GM23338 (cell line): Measurements from ENCODE around the gene C22orf39. TPM values are rescaled to one million over a fixed set of nuclear protein-coding genes. Genes with fewer than 3 reads are reported as not detected.

Experiments used
- ATAC-seq: fragments of 200-7000 bp; cut with Tn5 transposase; 3 replicates; pipeline ENCODE4 v1.9.1; 2020
- DNase-seq: peaks from one replicate; pipeline ENCODE4 v3.0.0-alpha.2; 2015; ENCODE audit warnings: low spot score
- H2AFZ ChIP-seq: fragments of 200-600 bp; sonication (generic); 2 replicates; pipeline ENCODE4 v1.8.0; 2016; ENCODE audit warnings: antibody characterized with exemption, mild to moderate bottlenecking, moderate library complexity
- H3F3A ChIP-seq: fragments of 200-600 bp; sonication (generic); replicated peaks from 2 replicates; pipeline ENCODE4 v1.8.0; 2017; ENCODE audit warnings: antibody characterized with exemption, mixed run types, low read depth
- H3K27ac ChIP-seq: fragments of 200-600 bp; sonication (generic); 2 replicates; pipeline ENCODE4 v1.6.1; 2016; ENCODE audit warnings: low read depth
- H3K27me3 ChIP-seq: fragments of 200-600 bp; sonication (generic); 2 replicates; pipeline ENCODE4 v1.8.0; 2016; ENCODE audit warnings: mild to moderate bottlenecking, mixed run types, moderate library complexity; ENCODE audit not compliant: insufficient read depth
- H3K36me3 ChIP-seq: fragments of 200-600 bp; sonication (generic); 2 replicates; pipeline ENCODE4 v1.8.0; 2016; ENCODE audit warnings: mild to moderate bottlenecking; ENCODE audit not compliant: insufficient read depth
- H3K4me1 ChIP-seq: fragments of 200-600 bp; sonication (generic); 2 replicates; pipeline ENCODE4 v1.8.0; 2016; ENCODE audit warnings: mild to moderate bottlenecking, moderate library complexity; ENCODE audit not compliant: insufficient read depth
- H3K4me2 ChIP-seq: fragments of 200-600 bp; sonication (generic); 2 replicates; pipeline ENCODE4 v1.7.1; 2017; ENCODE audit warnings: mixed run types
- H3K4me3 ChIP-seq: fragments of 200-600 bp; sonication (generic); 2 replicates; pipeline ENCODE4 v1.6.1; 2016; ENCODE audit warnings: mixed run types
- H3K79me2 ChIP-seq: fragments of 200-600 bp; sonication (generic); replicated peaks from 2 replicates; pipeline ENCODE4 v1.8.0; 2017; ENCODE audit warnings: mild to moderate bottlenecking; ENCODE audit not compliant: insufficient read depth
- H3K9me2 ChIP-seq: fragments of 200-600 bp; sonication (generic); 2 replicates; pipeline ENCODE4 v1.8.0; 2017; ENCODE audit not compliant: insufficient read depth
- H4K20me1 ChIP-seq: fragments of 200-600 bp; sonication (generic); replicated peaks from 2 replicates; pipeline ENCODE4 v1.8.0; 2017; ENCODE audit warnings: mild to moderate bottlenecking; ENCODE audit not compliant: insufficient read depth
- H3K27ac Mint-ChIP-seq: 2 replicates; pipeline ENCODE4 v1.8.0; 2020; ENCODE audit warnings: inconsistent platforms, mild to moderate bottlenecking, moderate library complexity, mixed read lengths
- H3K27me3 Mint-ChIP-seq: 3 replicates; pipeline ENCODE4 v1.8.0; 2022; ENCODE audit warnings: low read depth, mild to moderate bottlenecking, moderate library complexity, mixed read lengths, inconsistent platforms; ENCODE audit not compliant: insufficient read depth, poor library complexity
- H3K36me3 Mint-ChIP-seq: 3 replicates; pipeline ENCODE4 v1.8.0; 2021; ENCODE audit warnings: low read depth, mild to moderate bottlenecking, inconsistent platforms, moderate library complexity, mixed read lengths
- H3K4me1 Mint-ChIP-seq: 3 replicates; pipeline ENCODE4 v1.8.0; 2020; ENCODE audit warnings: mild to moderate bottlenecking, inconsistent platforms, mixed read lengths
- H3K4me3 Mint-ChIP-seq: 3 replicates; pipeline ENCODE4 v1.8.0; 2021; ENCODE audit warnings: moderate library complexity, mild to moderate bottlenecking, inconsistent platforms, mixed read lengths
- H3K9me3 Mint-ChIP-seq: 3 replicates; pipeline ENCODE4 v1.8.0; 2020; ENCODE audit warnings: moderate library complexity, mild to moderate bottlenecking, inconsistent platforms, mixed read lengths
- EZH2 ChIP-seq: fragments of 200-600 bp; sonication (generic); IDR thresholded peaks from one replicate; pipeline ENCODE4 v1.8.0; 2017; ENCODE audit warnings: antibody characterized with exemption, mild to moderate bottlenecking, low read depth; ENCODE audit not compliant: unreplicated experiment
- EZH2phosphoT487 ChIP-seq: fragments of 200-600 bp; sonication (generic); IDR thresholded peaks from one replicate; pipeline ENCODE4 v1.8.1; 2018; ENCODE audit warnings: antibody characterized with exemption; ENCODE audit not compliant: unreplicated experiment
- JUNB ChIP-seq: IDR thresholded peaks from one replicate; pipeline ENCODE4 v1.6.1; 2016; ENCODE audit warnings: antibody characterized with exemption; ENCODE audit not compliant: unreplicated experiment
- NANOG ChIP-seq: IDR thresholded peaks from 2 replicates; pipeline ENCODE4 v1.6.1; 2016; ENCODE audit warnings: antibody characterized with exemption, borderline replicate concordance
- POLR2AphosphoS5 ChIP-seq: IDR thresholded peaks from 2 replicates; pipeline ENCODE4 v1.6.1; 2016; ENCODE audit warnings: antibody characterized with exemption, low read depth
- ZNF114 ChIP-seq: fragments of 250-450 bp; sonication (Bioruptor Pico); IDR thresholded peaks from 2 replicates; pipeline ENCODE4 v1.5.0; 2020; ENCODE audit warnings: mild to moderate bottlenecking, moderate library complexity
- ZNF331 ChIP-seq: fragments of 250-450 bp; sonication (Bioruptor Pico); IDR thresholded peaks from 2 replicates; pipeline ENCODE4 v1.5.0; 2020; ENCODE audit warnings: low read depth, mild to moderate bottlenecking, moderate library complexity
- polyA plus RNA-seq: library from polyadenylated mRNA; unstranded; fragments of >200 nt; fragmentation: Nextera tagmentation; extraction: Ambion mirVana; gene quantifications from 2 replicates; pipeline ENCODE4 v1.2.1, GENCODE V29; 2016
- total RNA-seq: library from RNA; depleted of rRNA; stranded (reverse); fragments of >200 nt; shearing (Covaris generic); gene quantifications from 2 replicates; pipeline ENCODE4 v1.2.3, GENCODE V29; 2014
- TF ChIP-seq, protein P1 (sequence below): fragments of 250-450 bp; sonication (Bioruptor Pico); IDR thresholded peaks from 2 replicates; pipeline ENCODE4 v1.5.0; 2020; ENCODE audit warnings: mild to moderate bottlenecking, moderate library complexity
- TF ChIP-seq, protein P2 (sequence below), 2 experiments: fragments of 200-600 bp in 1 of 2; sonication (generic) in 1 of 2; conservative IDR thresholded peaks; 2 replicates each; pipeline versions ENCODE4 v1.5.1 to v1.6.1; 2016 to 2017; ENCODE audit warnings: antibody characterized with exemption in 2 of 2, low read depth in 2 of 2, mild to moderate bottlenecking in 2 of 2, moderate library complexity in 1 of 2
- TF ChIP-seq, protein P3 (sequence below): IDR thresholded peaks from one replicate; pipeline ENCODE4 v1.6.1; 2018; ENCODE audit warnings: antibody characterized with exemption; ENCODE audit not compliant: unreplicated experiment
- TF ChIP-seq, protein P4 (sequence below): IDR thresholded peaks from 2 replicates; pipeline ENCODE4 v1.6.1; 2016; ENCODE audit warnings: antibody characterized with exemption

C22orf39 gene
- total and polyA plus RNA-seq, 2 experiments from 2014 or later = 37.4 to 40.2 TPM

DNA sequence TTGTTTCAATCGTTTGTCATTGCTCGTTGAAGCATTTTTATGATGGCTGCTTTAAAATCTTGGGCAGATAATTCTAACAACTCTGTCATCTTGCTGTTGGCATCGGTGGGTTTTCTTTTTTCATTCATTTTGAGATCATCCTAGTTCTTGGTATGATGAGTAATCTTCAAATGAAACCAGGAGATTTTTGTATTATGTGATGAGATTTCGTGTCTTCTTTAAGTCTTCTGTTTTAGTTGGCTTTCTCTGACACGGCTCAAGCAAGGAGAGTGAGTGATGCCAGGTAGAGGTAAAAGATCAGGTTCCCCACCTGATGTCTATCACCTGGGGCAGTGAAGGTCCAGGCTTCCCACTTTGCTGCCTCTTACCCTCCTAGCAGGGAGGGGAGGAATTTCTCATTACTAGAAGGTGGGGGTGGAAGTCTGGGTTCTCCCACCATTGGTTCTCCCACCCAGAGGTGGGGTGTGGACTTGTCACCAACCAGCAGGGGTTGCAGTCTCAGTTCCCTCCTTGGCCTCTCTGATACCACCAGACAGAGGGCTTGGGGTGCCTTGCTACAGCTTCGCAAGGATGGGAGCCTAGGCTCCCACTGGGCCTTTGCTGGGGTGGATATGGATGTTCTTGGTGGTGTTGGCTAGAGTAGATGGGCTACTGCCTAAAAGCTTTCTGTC, 45.1 kb upstream of the C22orf39 start:
- no peaks in the 10 kb centered on the region for H3K4me1 ChIP-seq
- DNase-seq (no peak), ATAC-seq (no peak)
- Mint-ChIP-seq H3K36me3 (peaks cover 47% of the 10 kb centered on the region), H3K27ac (no peak overlapping the region), H3K27me3 (peaks cover 3% of the 10 kb centered on the region), H3K4me3 (no peak overlapping the region), H3K9me3 (no peaks in the 10 kb centered on the region), H3K4me1 (no peaks in the 10 kb centered on the region)
- no peak overlapping the region for H2AFZ ChIP-seq
- no peak for TF ChIP-seq ZNF114
- TF ChIP-seq EZH2phosphoT487 = no peak
- TF ChIP-seq, protein P1, sequence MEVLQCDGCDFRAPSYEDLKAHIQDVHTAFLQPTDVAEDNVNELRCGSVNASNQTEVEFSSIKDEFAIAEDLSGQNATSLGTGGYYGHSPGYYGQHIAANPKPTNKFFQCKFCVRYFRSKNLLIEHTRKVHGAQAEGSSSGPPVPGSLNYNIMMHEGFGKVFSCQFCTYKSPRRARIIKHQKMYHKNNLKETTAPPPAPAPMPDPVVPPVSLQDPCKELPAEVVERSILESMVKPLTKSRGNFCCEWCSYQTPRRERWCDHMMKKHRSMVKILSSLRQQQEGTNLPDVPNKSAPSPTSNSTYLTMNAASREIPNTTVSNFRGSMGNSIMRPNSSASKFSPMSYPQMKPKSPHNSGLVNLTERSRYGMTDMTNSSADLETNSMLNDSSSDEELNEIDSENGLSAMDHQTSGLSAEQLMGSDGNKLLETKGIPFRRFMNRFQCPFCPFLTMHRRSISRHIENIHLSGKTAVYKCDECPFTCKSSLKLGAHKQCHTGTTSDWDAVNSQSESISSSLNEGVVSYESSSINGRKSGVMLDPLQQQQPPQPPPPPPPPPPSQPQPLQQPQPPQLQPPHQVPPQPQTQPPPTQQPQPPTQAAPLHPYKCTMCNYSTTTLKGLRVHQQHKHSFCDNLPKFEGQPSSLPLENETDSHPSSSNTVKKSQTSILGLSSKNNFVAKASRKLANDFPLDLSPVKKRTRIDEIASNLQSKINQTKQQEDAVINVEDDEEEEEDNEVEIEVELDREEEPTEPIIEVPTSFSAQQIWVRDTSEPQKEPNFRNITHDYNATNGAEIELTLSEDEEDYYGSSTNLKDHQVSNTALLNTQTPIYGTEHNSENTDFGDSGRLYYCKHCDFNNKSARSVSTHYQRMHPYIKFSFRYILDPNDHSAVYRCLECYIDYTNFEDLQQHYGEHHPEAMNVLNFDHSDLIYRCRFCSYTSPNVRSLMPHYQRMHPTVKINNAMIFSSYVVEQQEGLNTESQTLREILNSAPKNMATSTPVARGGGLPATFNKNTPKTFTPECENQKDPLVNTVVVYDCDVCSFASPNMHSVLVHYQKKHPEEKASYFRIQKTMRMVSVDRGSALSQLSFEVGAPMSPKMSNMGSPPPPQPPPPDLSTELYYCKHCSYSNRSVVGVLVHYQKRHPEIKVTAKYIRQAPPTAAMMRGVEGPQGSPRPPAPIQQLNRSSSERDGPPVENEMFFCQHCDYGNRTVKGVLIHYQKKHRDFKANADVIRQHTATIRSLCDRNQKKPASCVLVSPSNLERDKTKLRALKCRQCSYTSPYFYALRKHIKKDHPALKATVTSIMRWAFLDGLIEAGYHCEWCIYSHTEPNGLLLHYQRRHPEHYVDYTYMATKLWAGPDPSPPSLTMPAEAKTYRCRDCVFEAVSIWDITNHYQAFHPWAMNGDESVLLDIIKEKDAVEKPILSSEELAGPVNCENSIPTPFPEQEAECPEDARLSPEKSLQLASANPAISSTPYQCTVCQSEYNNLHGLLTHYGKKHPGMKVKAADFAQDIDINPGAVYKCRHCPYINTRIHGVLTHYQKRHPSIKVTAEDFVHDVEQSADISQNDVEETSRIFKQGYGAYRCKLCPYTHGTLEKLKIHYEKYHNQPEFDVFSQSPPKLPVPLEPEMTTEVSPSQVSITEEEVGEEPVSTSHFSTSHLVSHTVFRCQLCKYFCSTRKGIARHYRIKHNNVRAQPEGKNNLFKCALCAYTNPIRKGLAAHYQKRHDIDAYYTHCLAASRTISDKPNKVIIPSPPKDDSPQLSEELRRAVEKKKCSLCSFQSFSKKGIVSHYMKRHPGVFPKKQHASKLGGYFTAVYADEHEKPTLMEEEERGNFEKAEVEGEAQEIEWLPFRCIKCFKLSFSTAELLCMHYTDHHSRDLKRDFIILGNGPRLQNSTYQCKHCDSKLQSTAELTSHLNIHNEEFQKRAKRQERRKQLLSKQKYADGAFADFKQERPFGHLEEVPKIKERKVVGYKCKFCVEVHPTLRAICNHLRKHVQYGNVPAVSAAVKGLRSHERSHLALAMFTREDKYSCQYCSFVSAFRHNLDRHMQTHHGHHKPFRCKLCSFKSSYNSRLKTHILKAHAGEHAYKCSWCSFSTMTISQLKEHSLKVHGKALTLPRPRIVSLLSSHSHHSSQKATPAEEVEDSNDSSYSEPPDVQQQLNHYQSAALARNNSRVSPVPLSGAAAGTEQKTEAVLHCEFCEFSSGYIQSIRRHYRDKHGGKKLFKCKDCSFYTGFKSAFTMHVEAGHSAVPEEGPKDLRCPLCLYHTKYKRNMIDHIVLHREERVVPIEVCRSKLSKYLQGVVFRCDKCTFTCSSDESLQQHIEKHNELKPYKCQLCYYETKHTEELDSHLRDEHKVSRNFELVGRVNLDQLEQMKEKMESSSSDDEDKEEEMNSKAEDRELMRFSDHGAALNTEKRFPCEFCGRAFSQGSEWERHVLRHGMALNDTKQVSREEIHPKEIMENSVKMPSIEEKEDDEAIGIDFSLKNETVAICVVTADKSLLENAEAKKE = no peak
- no peak for TF ChIP-seq EZH2
- TF ChIP-seq, protein P2, sequence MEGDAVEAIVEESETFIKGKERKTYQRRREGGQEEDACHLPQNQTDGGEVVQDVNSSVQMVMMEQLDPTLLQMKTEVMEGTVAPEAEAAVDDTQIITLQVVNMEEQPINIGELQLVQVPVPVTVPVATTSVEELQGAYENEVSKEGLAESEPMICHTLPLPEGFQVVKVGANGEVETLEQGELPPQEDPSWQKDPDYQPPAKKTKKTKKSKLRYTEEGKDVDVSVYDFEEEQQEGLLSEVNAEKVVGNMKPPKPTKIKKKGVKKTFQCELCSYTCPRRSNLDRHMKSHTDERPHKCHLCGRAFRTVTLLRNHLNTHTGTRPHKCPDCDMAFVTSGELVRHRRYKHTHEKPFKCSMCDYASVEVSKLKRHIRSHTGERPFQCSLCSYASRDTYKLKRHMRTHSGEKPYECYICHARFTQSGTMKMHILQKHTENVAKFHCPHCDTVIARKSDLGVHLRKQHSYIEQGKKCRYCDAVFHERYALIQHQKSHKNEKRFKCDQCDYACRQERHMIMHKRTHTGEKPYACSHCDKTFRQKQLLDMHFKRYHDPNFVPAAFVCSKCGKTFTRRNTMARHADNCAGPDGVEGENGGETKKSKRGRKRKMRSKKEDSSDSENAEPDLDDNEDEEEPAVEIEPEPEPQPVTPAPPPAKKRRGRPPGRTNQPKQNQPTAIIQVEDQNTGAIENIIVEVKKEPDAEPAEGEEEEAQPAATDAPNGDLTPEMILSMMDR (conservative IDR thresholded peaks at IDR 0.05; ENCODE audit: low read depth in 2 of 2) = no peak
- no peak for TF ChIP-seq ZNF331 (CRISPR knock-in tag)
- TF ChIP-seq NANOG = no peak
- no peak for TF ChIP-seq POLR2AphosphoS5
- TF ChIP-seq, protein P3, sequence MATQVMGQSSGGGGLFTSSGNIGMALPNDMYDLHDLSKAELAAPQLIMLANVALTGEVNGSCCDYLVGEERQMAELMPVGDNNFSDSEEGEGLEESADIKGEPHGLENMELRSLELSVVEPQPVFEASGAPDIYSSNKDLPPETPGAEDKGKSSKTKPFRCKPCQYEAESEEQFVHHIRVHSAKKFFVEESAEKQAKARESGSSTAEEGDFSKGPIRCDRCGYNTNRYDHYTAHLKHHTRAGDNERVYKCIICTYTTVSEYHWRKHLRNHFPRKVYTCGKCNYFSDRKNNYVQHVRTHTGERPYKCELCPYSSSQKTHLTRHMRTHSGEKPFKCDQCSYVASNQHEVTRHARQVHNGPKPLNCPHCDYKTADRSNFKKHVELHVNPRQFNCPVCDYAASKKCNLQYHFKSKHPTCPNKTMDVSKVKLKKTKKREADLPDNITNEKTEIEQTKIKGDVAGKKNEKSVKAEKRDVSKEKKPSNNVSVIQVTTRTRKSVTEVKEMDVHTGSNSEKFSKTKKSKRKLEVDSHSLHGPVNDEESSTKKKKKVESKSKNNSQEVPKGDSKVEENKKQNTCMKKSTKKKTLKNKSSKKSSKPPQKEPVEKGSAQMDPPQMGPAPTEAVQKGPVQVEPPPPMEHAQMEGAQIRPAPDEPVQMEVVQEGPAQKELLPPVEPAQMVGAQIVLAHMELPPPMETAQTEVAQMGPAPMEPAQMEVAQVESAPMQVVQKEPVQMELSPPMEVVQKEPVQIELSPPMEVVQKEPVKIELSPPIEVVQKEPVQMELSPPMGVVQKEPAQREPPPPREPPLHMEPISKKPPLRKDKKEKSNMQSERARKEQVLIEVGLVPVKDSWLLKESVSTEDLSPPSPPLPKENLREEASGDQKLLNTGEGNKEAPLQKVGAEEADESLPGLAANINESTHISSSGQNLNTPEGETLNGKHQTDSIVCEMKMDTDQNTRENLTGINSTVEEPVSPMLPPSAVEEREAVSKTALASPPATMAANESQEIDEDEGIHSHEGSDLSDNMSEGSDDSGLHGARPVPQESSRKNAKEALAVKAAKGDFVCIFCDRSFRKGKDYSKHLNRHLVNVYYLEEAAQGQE = no peak
- TF ChIP-seq JUNB = no peak
- TF ChIP-seq, protein P4, sequence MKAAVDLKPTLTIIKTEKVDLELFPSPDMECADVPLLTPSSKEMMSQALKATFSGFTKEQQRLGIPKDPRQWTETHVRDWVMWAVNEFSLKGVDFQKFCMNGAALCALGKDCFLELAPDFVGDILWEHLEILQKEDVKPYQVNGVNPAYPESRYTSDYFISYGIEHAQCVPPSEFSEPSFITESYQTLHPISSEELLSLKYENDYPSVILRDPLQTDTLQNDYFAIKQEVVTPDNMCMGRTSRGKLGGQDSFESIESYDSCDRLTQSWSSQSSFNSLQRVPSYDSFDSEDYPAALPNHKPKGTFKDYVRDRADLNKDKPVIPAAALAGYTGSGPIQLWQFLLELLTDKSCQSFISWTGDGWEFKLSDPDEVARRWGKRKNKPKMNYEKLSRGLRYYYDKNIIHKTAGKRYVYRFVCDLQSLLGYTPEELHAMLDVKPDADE = no peak
- H3F3A ChIP-seq = no peaks in the 10 kb centered on the region
- H3K9me2 ChIP-seq = no peaks in the 10 kb centered on the region
- peaks cover 8% of the 10 kb centered on the region; the same call in 1 of the 2 replicates for H4K20me1 ChIP-seq
- H3K36me3 ChIP-seq = peaks cover 28% of the 10 kb centered on the region; the same call in 1 of the 2 replicates
- no peak overlapping the region for H3K4me2 ChIP-seq
- H3K27me3 ChIP-seq = no peaks in the 10 kb centered on the region
- no peak overlapping the region for H3K27ac ChIP-seq
- peaks cover 3% of the 10 kb centered on the region for H3K79me2 ChIP-seq
- no peak overlapping the region for H3K4me3 ChIP-seq
